ENCODE measurements around the gene SUGP1.
A peak's percentile ranks its signal among the peaks of the same experiment; 100 is the strongest.

SUGP1 gene

GRCh38 chr19:19263886-19264487 lies 56.3 kb downstream of the SUGP1 start:
- Histone ChIP-seq H2AFZ (ENCODE audit: low read length) (no peak overlapping the region), H3K27me3 (ENCODE audit: insufficient read depth, low read length) (peaks cover 10% of the 10 kb centered on the region; the same call in 1 of the 2 replicates), H4K20me1 (ENCODE audit: insufficient read depth, low read length) (no peaks in the 10 kb centered on the region), H3K79me2 (ENCODE audit: insufficient read depth, low read length) (no peaks in the 10 kb centered on the region), H3K4me2 (ENCODE audit: low read length) (no peak overlapping the region), H3K36me3 (ENCODE audit: insufficient read depth, low read length) (no peaks in the 10 kb centered on the region), H3K27ac (ENCODE audit: low read depth, low read length, poor library complexity, severe bottlenecking) (no peak overlapping the region), H3K4me3 (ENCODE audit: low read depth, low read length, poor library complexity, severe bottlenecking) (no peak overlapping the region), H3K9me3 (ENCODE audit: low read length) (no peaks in the 10 kb centered on the region), H3K4me1 (ENCODE audit: insufficient read depth, low read length, severe bottlenecking) (peaks cover 5% of the 10 kb centered on the region), H3K9ac (ENCODE audit: low read length) (no peak overlapping the region), H3K9me2 (ENCODE audit: low read depth, low read length) (no peaks in the 10 kb centered on the region), H3F3A (ENCODE audit: insufficient read depth, low read length) (no peaks in the 10 kb centered on the region)
- no peak for TF ChIP-seq CTCF (IDR thresholded peaks at IDR 0.05; ENCODE audit: low read length)
- no peak for TF ChIP-seq EZH2 (IDR thresholded peaks at IDR 0.05; ENCODE audit: borderline replicate concordance, low read length)

GRCh38 chr19:19262190-19263057 lies 57.9 kb downstream of the SUGP1 start:
- H4K20me1 ChIP-seq (ENCODE audit: insufficient read depth, low read length) = no peaks in the 10 kb centered on the region
- peaks cover 10% of the 10 kb centered on the region; the same call in 1 of the 2 replicates for H3K27me3 ChIP-seq (ENCODE audit: insufficient read depth, low read length)
- no peaks in the 10 kb centered on the region for H3K79me2 ChIP-seq (ENCODE audit: insufficient read depth, low read length)
- H3K27ac ChIP-seq (ENCODE audit: low read depth, low read length, poor library complexity, severe bottlenecking) = no peak overlapping the region
- H3K9me2 ChIP-seq (ENCODE audit: low read depth, low read length) = no peaks in the 10 kb centered on the region
- H3K9ac ChIP-seq (ENCODE audit: low read length) = no peak overlapping the region
- TF ChIP-seq EZH2 (IDR thresholded peaks at IDR 0.05; ENCODE audit: borderline replicate concordance, low read length) (no peak), CTCF (IDR thresholded peaks at IDR 0.05; ENCODE audit: low read length) (no peak)
- H3K4me1 ChIP-seq (ENCODE audit: insufficient read depth, low read length, severe bottlenecking) = peaks cover 5% of the 10 kb centered on the region
- no peak overlapping the region for H3K4me3 ChIP-seq (ENCODE audit: low read depth, low read length, poor library complexity, severe bottlenecking)
- no peaks in the 10 kb centered on the region for H3K36me3 ChIP-seq (ENCODE audit: insufficient read depth, low read length)
- H3K9me3 ChIP-seq (ENCODE audit: low read length) = no peaks in the 10 kb centered on the region
- H3K4me2 ChIP-seq (ENCODE audit: low read length) = no peak overlapping the region
- no peaks in the 10 kb centered on the region for H3F3A ChIP-seq (ENCODE audit: insufficient read depth, low read length)
- no peak overlapping the region for H2AFZ ChIP-seq (ENCODE audit: low read length)

GRCh38 chr19:19261350-19262189 lies 58.7 kb downstream of the SUGP1 start:
- TF ChIP-seq EZH2 (IDR thresholded peaks at IDR 0.05; ENCODE audit: borderline replicate concordance, low read length) (no peak), CTCF (IDR thresholded peaks at IDR 0.05; ENCODE audit: low read length) (no peak)
- no peak overlapping the region for H2AFZ ChIP-seq (ENCODE audit: low read length)
- no peaks in the 10 kb centered on the region for H3K79me2 ChIP-seq (ENCODE audit: insufficient read depth, low read length)
- peaks cover 10% of the 10 kb centered on the region; the same call in 1 of the 2 replicates for H3K27me3 ChIP-seq (ENCODE audit: insufficient read depth, low read length)
- peak overlapping the region; percentile 24 for H3K4me3 ChIP-seq (ENCODE audit: low read depth, low read length, poor library complexity, severe bottlenecking)
- H3K9me3 ChIP-seq (ENCODE audit: low read length) = no peaks in the 10 kb centered on the region
- no peaks in the 10 kb centered on the region for H3F3A ChIP-seq (ENCODE audit: insufficient read depth, low read length)
- H3K36me3 ChIP-seq (ENCODE audit: insufficient read depth, low read length) = no peaks in the 10 kb centered on the region
- H3K9ac ChIP-seq (ENCODE audit: low read length) = no peak overlapping the region; the same call in 1 of the 2 replicates
- H3K4me2 ChIP-seq (ENCODE audit: low read length) = peak overlapping the region; percentile 47; the same call in 1 of the 2 replicates
- no peaks in the 10 kb centered on the region for H3K9me2 ChIP-seq (ENCODE audit: low read depth, low read length)
- no peak overlapping the region for H3K27ac ChIP-seq (ENCODE audit: low read depth, low read length, poor library complexity, severe bottlenecking)
- H4K20me1 ChIP-seq (ENCODE audit: insufficient read depth, low read length) = no peaks in the 10 kb centered on the region
- peaks cover 5% of the 10 kb centered on the region for H3K4me1 ChIP-seq (ENCODE audit: insufficient read depth, low read length, severe bottlenecking)

Data from OCI-LY1 (cell line).